Naive thymus-derived CD8-positive, alpha-beta T cell (primary cell): ENCODE measurements around the gene TIMM50. TPM values are rescaled to one million over a fixed set of nuclear protein-coding genes. Genes with fewer than 3 reads are reported as not detected.
"Not testable (repeated sequence)": the region's sequence is repeated elsewhere in the genome, so short reads cannot be mapped to it uniquely, and the experiment has no call there.

Experiments used
- ATAC-seq, 2 donors: fragments of 150-1000 bp; cut with Tn5 transposase in 1 of 2; sonication (Bioruptor Pico), chemical (Tn5 transposase) in 1 of 2; 1 replicate in 1 of 2; 2 replicates in 1 of 2; pipeline ENCODE4 v1.10.0; 2021; ENCODE audit warnings: mild to moderate bottlenecking in 2 of 2, moderate library complexity in 2 of 2
- POLR2A ChIA-PET: fragments of 350-600 bp; sonication (Branson Sonifier 250); formaldehyde crosslinking; loops from one replicate; lab custom pipeline; 2021; ENCODE audit warnings: antibody characterized with exemption; lab: Charles Lee
- DNase-seq, 10 donors: peaks; one replicate each; pipeline versions ENCODE4 v3.0.0 to v3.0.0-alpha.2; 2020 to 2022
- H3K27ac Mint-ChIP-seq, 10 donors: one replicate each; pipeline ENCODE4 v1.8.0; 2020 to 2022; ENCODE audit warnings: mild to moderate bottlenecking in 10 of 10, mixed read lengths in 10 of 10, moderate library complexity in 4 of 10, inconsistent platforms in 1 of 10
- H3K27me3 Mint-ChIP-seq, 5 donors: one replicate each; pipeline ENCODE4 v1.8.0; 2021 to 2022; ENCODE audit warnings: mixed read lengths in 5 of 5
- H3K36me3 Mint-ChIP-seq, 3 donors: one replicate each; pipeline ENCODE4 v1.8.0; 2020 to 2022; ENCODE audit warnings: mixed read lengths in 3 of 3, mild to moderate bottlenecking in 2 of 3, inconsistent platforms in 1 of 3
- H3K4me1 Mint-ChIP-seq, 4 donors: one replicate each; pipeline ENCODE4 v1.8.0; 2021 to 2022; ENCODE audit warnings: mixed read lengths in 4 of 4
- H3K4me3 Mint-ChIP-seq, 10 donors: one replicate each; pipeline ENCODE4 v1.8.0; 2020 to 2022; ENCODE audit warnings: mild to moderate bottlenecking in 10 of 10, mixed read lengths in 10 of 10, moderate library complexity in 6 of 10, inconsistent platforms in 1 of 10
- H3K9me3 Mint-ChIP-seq, 9 donors: one replicate each; pipeline ENCODE4 v1.8.0; 2020 to 2022; ENCODE audit warnings: mixed read lengths in 9 of 9, mild to moderate bottlenecking in 3 of 9, inconsistent platforms in 1 of 9, moderate library complexity in 1 of 9
- polyA plus RNA-seq, 3 donors: library from polyadenylated mRNA; unstranded; fragments of 300-500 nt; fragmentation: Illumina TruSeq; gene quantifications; one replicate each; pipeline ENCODE4 v1.2.3, GENCODE V29; 2021
- total RNA-seq, 8 experiments: library from RNA in 2 of 8; stranded (reverse) in 2 of 8; gene quantifications; one replicate each; pipeline ENCODE4 v1.2.3 and lab custom pipeline; 2021 to 2026

The TIMM50 gene
- total and polyA plus RNA-seq, 5 experiments from 2014 or later = 41.4 to 53.3 (median 47.5) TPM

DNA sequence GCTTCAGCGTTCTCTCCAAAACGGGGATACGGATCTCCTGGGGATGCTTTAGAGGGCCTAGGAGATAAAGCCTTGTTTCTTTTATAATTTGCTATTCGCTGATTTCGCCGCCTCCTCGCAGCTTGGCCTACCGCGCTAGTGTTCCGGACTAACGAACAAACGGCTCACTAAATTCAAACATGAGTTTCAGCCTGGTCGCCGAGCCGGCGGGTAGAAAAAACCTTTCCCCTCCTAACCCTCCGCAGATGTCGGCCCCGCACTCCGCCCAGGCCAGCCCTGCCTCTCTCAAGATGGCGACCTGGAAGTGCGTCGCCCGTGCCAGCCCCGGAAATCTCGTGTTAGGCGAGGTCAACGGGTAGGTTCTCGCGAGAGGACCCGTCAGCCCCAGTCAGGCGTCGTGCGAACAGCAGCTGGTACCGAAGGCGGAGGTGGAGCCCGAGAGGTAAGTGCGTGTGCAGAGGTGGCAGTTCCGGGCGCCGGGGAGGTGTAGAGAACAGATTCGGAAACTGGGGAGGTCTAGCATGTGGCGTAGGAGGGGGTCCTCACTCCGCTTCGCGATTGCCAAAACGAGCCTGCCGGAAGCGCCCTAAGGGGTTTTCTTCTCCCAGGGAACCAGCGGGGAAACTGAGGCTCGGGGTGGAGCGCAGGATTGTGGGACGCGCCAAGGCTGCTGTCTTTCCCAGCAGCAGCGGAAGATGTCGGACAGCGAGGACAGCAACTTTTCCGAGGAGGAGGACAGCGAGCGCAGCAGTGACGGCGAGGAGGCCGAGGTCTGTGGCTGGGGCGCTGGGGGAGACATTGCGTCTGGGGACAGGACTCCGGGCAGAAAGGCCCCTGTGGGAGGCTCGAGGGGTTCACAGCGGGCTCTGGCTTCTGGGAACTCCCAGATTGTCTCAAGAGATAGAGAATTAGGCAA lies 35.2 kb upstream of the TIMM50 start, which contains the start of gene SUPT5H:
TSS of gene SUPT5H (plus strand) at position 387 of the 916 bp plus-strand sequence. CDS start at position 696, 309 bp downstream.
- Mint-ChIP-seq H3K4me1 (peaks cover 34 to 68% (median 56%) of the 10 kb centered on the region in 4 donors), H3K36me3 (peaks cover 3 to 35% (median 4%) of the 10 kb centered on the region in 3 donors)

DNA sequence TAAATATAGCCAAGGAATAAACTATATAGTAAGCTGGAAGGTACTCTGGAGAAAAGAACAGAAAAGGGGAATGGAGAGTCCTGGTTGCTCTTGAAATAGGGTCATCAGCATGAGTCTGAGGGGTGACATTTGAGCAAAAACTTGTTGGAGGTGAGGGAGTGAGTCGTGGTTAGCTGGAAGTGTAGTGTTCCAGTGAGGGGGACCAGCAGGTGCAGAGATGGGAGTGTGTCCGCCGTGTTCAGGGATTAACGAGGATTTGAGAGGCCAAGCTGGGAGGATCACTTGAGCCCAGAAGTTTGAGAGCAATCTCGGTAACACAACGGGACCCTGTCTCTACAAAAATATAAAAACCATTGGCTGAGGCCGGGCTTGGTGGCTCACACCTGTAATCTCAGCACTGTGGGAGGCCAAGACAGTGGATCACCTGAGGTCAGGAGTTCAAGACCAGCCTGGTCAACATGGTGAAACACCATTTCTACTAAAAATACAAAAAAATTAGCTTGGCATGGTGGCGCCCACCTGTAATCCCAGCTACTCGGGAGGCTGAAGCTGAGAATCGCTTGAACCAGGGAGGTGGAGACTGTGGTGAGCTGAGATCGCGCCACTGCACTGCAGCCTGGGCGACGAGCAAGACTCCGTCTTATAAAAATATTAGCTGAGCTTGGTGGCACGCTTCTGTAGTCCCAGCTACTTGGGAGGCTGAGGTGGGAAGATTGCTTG lies 34.1 kb upstream of the TIMM50 start:
- Mint-ChIP-seq H3K9me3 (no peaks in the 10 kb centered on the region), H3K4me1 (peaks cover 36 to 72% (median 63%) of the 10 kb centered on the region in 4 donors), H3K36me3 (peaks cover 3 to 44% (median 4%) of the 10 kb centered on the region in 3 donors), H3K4me3 (peak overlapping the region; percentile 92 to 100 (median 99)), H3K27ac (peak overlapping the region; percentile 96 to 100 (median 99)), H3K27me3 (no peaks in the 10 kb centered on the region)
- no peak for ATAC-seq
- DNase-seq = no peak
- POLR2A ChIA-PET = interaction anchor here (1.1 to 4.6 kb wide), 7 partner anchors 11 to 70 kb away, joined by 3 to 106 read pairs (median 12); partner anchors contain the start of genes MED29, PAF1, PLEKHG2 and RPS16

More for the DNA sequence above, 35.2 kb upstream of the TIMM50 start, which contains the start of gene SUPT5H:
- Mint-ChIP-seq H3K4me3 (peak within 1 kb of the TSS; percentile 92 to 100 (median 99)), H3K27ac (peak within 1 kb of the TSS; percentile 96 to 100 (median 99)), H3K9me3 (no peaks in the 10 kb centered on the region), H3K27me3 (no peaks in the 10 kb centered on the region)
- POLR2A ChIA-PET = interaction anchor here (0.6 to 4.6 kb wide), 24 partner anchors 10 to 998 kb away, joined by 3 to 106 read pairs (median 4); partner anchors contain the start of genes EID2B, MED29, PAF1 and PLEKHG2
- ATAC-seq = peak; percentile 94 to 96
- peak; percentile 91 to 99 (median 98) for DNase-seq

DNA sequence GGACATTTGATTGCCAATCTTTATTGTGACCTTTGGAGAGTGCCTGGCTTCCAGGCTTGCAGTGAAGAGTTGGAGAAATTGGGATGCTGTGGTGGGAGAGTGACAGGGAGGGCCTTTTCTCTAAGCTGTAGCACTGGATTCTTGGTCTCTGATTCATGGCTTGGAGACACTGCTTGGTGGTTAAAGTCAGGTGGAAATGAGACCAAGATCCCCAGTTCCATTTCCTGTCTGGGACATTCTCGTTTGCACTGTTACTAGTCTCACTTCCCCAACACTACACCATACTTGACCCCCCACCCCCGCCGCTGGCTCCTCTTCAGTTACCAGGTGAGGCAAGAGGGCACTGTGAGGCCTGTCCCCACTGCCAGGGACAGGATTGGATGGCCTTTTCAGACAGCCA lies 32.4 kb upstream of the TIMM50 start:
- Mint-ChIP-seq H3K9me3 (no peaks in the 10 kb centered on the region), H3K4me1 (peaks cover 49 to 86% (median 79%) of the 10 kb centered on the region in 4 donors), H3K27ac (peak overlapping the region; percentile 49 to 100 (median 83)), H3K36me3 (peaks cover 3 to 62% (median 11%) of the 10 kb centered on the region in 3 donors), H3K27me3 (no peaks in the 10 kb centered on the region), H3K4me3 (peak overlapping the region; percentile 73 to 100 (median 99))
- POLR2A ChIA-PET = interaction anchor here (1.0 kb wide), 1 partner anchor 85 kb away, joined by 3 read pairs; the partner anchor contains the start of gene EID2B
- ATAC-seq = no peak
- no peak for DNase-seq

DNA sequence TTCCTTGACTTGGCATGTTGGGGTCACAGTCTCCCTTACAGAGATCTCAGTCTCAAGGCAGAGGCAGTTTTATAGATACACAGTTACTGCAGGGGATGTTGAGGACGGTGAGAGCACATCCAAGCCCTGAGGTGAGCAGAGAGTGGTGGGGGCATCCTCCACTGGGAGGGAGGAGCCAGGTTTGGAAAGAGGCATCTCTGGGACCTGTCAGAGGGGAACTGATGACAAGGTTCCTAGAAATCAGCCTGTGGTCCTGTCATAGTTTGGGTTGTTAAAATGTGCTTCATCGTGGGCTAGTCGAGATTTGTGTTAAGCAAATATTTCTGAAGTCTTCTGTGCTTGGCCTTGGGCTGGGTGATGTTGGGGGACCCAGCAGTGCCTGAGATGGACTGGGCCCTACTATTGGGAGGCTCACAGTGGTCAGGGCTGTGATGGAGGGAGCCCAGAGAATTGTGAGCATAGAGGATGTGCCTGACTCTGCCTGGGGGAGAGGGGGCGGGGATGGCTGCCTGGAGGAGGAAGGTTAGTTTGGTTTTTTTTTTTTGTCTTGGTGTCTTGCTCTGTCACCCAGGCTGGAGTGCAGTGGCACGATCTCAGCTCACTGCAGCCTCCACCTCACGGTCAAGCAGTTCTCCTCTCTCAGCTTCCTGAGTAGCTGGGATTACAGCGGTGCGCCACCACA lies 31.4 kb upstream of the TIMM50 start:
- Mint-ChIP-seq H3K9me3 (no peaks in the 10 kb centered on the region), H3K27me3 (no peaks in the 10 kb centered on the region), H3K4me3 (peak overlapping the region; percentile 36 to 100 (median 98)), H3K4me1 (peaks cover 50 to 87% (median 80%) of the 10 kb centered on the region in 4 donors), H3K27ac (peak overlapping the region; percentile 20 to 99 (median 83)), H3K36me3 (peaks cover 3 to 72% (median 11%) of the 10 kb centered on the region in 3 donors)
- POLR2A ChIA-PET = interaction anchor here (1.0 to 1.6 kb wide), 2 partner anchors 13 to 84 kb away, joined by 3 to 5 read pairs; partner anchors contain the start of genes EID2B and RPS16
- ATAC-seq = no peak
- no peak for DNase-seq

DNA sequence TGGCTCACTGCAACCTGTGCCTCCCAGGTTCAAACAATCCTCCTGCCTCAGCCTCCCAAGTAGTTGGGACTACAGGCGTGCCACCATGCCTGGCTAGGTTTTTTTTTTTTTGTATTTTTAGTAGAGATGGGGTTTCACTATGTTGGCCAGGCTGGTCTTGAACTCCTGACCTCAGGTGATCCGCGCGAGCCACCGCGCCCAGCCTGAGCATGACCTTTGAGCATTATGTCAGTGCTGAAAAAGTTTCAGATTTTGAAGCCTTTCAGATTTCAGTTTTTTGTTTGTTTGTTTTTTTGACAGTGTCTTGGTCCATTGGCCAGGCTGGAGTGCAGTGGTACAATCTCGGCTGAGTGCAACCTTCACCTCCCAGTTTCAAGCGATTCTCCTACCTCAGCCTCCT lies 29.4 kb upstream of the TIMM50 start:
- ATAC-seq, H3K4me3 Mint-ChIP-seq, H3K9me3 Mint-ChIP-seq, H3K27me3 Mint-ChIP-seq, POLR2A ChIA-PET, DNase-seq: not testable (repeated sequence)
- H3K4me1 Mint-ChIP-seq = peaks cover 44 to 77% (median 73%) of the 10 kb centered on the region in 4 donors
- peak overlapping the region in 5 of 10 donors; percentile 13 to 77 (median 61) for H3K27ac Mint-ChIP-seq
- H3K36me3 Mint-ChIP-seq = peaks cover 2 to 84% (median 7%) of the 10 kb centered on the region in 3 donors

DNA sequence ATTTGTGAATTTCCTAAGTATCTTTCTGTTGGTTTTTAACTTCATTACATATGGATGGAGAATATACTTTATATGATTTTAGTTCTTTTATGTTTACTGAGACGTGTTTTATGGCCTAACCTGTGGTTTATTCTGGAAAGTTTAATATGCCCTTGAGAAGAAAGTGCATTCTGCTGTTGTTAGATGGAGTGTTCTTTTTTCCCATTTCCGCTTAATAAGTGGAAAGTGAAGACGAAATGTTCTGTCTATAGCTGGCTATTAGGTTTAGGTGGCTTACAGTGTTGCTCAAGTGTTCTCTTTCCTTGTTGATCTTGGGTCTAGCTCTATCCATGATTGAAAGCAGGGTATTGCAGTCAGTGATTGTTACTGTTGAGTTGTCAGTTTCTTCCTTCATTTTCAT lies 17.2 kb upstream of the TIMM50 start:
- no peak for DNase-seq
- peak overlapping the region in 1 of 10 donors; percentile 41 for H3K27ac Mint-ChIP-seq
- no peaks in the 10 kb centered on the region for H3K27me3 Mint-ChIP-seq
- H3K4me3 Mint-ChIP-seq = no peak overlapping the region
- POLR2A ChIA-PET = no interaction called here
- H3K36me3 Mint-ChIP-seq = peaks cover 4 to 90% (median 14%) of the 10 kb centered on the region in 3 donors
- H3K9me3 Mint-ChIP-seq = no peaks in the 10 kb centered on the region
- H3K4me1 Mint-ChIP-seq = peaks cover 0 to 20% (median 12%) of the 10 kb centered on the region in 4 donors
- ATAC-seq = no peak

DNA sequence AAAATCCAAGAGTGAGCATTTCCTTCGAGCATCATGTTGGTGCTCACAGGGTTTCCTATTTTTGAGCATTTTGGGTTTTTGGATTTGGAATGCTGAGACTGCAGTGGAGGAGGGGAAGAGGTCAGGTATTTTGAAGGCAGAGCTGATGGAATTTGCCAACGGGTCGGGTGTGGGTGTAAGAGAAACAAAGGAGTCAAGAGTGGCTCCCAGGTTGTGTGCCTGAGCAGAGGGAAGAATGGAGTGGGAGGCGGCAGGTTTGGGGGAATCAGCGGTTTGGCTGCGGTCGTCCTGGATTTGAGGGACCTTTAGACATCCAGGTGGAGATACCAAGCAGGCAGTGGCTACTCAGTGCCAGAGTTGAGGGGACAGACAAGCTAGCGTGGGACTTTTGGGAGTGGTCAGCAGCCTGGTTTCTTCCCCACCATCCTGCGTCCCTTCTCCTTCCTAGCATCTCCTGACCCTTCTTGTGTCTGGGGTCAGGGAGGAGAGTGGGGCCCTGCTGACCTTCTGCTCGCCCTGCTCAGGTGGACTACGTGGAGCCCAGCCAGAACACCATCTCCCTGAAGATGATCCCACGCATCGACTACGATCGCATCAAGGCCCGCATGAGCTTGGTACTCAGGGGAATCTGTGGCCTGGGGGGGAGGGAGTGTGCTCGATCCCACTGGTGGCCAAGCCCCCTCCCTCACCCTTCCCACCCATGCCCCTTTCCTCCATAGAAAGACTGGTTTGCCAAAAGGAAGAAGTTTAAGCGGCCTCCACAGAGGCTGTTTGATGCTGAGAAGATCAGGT lies 14.5 kb upstream of the TIMM50 start:
- Mint-ChIP-seq H3K27ac (peak overlapping the region in 1 of 10 donors; percentile 93), H3K9me3 (no peaks in the 10 kb centered on the region), H3K36me3 (peaks cover 4 to 89% (median 13%) of the 10 kb centered on the region in 3 donors), H3K4me3 (no peak overlapping the region), H3K4me1 (peaks cover 0 to 9% (median 7%) of the 10 kb centered on the region in 4 donors), H3K27me3 (no peaks in the 10 kb centered on the region)
- POLR2A ChIA-PET = no interaction called here
- no peak for DNase-seq
- ATAC-seq = no peak

DNA sequence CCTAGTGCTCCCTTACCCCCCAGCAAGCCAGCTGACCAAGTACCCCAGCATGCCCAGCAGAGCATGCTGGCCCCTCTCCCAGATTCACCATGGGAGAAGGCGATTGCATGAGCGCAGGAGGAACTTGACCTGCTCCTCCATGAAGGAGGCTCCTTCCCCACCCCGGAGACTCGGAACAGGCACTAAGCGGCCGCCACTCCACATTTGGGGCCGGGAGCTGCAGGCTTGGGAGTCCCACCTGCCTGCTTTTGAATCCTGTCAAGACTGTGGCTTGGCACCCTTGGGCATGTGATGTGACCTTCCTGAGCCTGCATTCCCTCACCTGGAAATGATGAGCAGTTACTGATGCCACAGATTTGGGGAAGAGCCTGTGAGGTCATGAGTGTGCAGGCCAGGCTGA lies 12.7 kb upstream of the TIMM50 start:
- peaks cover 0 to 15% (median 4%) of the 10 kb centered on the region in 4 donors for H3K4me1 Mint-ChIP-seq
- no peaks in the 10 kb centered on the region for H3K9me3 Mint-ChIP-seq
- peaks cover 11 to 89% (median 22%) of the 10 kb centered on the region in 3 donors for H3K36me3 Mint-ChIP-seq
- ATAC-seq (no peak), DNase-seq (no peak)
- H3K27ac Mint-ChIP-seq = peak overlapping the region in 1 of 10 donors; percentile 69
- H3K4me3 Mint-ChIP-seq = no peak overlapping the region
- H3K27me3 Mint-ChIP-seq = no peaks in the 10 kb centered on the region
- POLR2A ChIA-PET = no interaction called here

DNA sequence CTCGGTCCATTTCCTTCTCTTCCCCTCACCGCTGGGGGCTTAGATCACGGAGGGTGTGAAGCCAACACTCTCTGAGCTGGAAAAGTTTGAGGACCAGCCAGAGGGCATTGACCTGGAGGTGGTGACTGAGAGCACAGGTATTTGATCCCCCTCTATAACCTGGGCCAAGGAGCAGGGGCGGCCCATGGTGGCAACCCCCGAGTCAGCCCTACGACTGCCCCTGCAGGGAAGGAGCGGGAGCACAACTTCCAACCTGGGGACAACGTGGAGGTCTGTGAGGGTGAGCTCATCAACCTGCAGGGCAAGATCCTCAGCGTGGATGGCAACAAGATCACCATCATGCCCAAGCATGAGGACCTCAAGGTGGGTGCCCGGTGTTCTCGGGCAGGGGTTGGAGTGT lies 11.6 kb upstream of the TIMM50 start:
- Mint-ChIP-seq H3K4me1 (peaks cover 0 to 16% (median 6%) of the 10 kb centered on the region in 4 donors), H3K27ac (peak overlapping the region in 2 of 10 donors; percentile 18 to 74), H3K9me3 (no peaks in the 10 kb centered on the region), H3K36me3 (peaks cover 11 to 83% (median 22%) of the 10 kb centered on the region in 3 donors), H3K4me3 (no peak overlapping the region), H3K27me3 (no peaks in the 10 kb centered on the region)
- DNase-seq (no peak), ATAC-seq (no peak)
- POLR2A ChIA-PET = interaction anchor here (1.0 to 1.5 kb wide), 2 partner anchors 23 to 33 kb away, joined by 3 to 4 read pairs; partner anchors contain the start of genes RPS16 and SUPT5H

DNA sequence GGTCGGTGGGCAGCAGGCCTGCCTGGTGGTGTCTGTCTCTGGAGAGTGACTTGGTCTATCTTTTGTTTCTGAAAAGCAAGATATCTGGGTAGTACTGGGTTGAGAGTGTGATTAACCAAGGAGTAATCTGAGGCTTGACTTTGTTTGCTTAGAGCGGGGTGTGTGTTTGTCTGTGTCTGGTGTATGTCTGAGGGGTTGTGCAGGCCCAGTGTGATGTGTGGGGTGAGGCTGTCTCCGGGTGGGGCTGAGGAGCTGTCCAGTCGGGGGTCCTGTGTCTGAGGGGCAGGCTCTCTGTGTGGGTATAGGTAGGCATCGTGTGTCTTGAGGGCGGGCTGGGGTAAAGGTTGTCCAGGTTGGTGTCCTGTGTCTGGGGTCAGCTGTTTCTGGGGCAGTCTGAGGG lies 11.1 kb upstream of the TIMM50 start:
- H3K27ac Mint-ChIP-seq = peak overlapping the region in 6 of 10 donors; percentile 36 to 90 (median 73)
- DNase-seq (no peak), ATAC-seq (no peak)
- no peaks in the 10 kb centered on the region for H3K27me3 Mint-ChIP-seq
- H3K9me3 Mint-ChIP-seq = no peaks in the 10 kb centered on the region
- no peak overlapping the region for H3K4me3 Mint-ChIP-seq
- H3K4me1 Mint-ChIP-seq = peaks cover 0 to 17% (median 10%) of the 10 kb centered on the region in 4 donors
- H3K36me3 Mint-ChIP-seq = peaks cover 11 to 85% (median 24%) of the 10 kb centered on the region in 3 donors
- POLR2A ChIA-PET = interaction anchor here (1.0 to 1.5 kb wide), 2 partner anchors 24 to 34 kb away, joined by 3 to 4 read pairs; partner anchors contain the start of genes RPS16 and SUPT5H
